SU-DHL-6 (cell line): ENCODE measurements around the gene IL1R1.

Source experiments
- H2AFZ ChIP-seq: fragments of 200-600 bp; sonication (generic); 2 replicates; pipeline ENCODE4 v1.6.1; 2014; ENCODE audit warnings: low read depth, mild to moderate bottlenecking, moderate library complexity, mixed read lengths, antibody characterized with exemption, low read length; ENCODE audit not compliant: severe bottlenecking
- H3F3A ChIP-seq: fragments of 200-600 bp; shearing (Covaris generic); 2 replicates; pipeline ENCODE4 v1.6.0; 2016; ENCODE audit warnings: antibody characterized with exemption, mild to moderate bottlenecking; ENCODE audit not compliant: insufficient read depth
- H3K27ac ChIP-seq: fragments of 200-600 bp; sonication (generic); 2 replicates; pipeline ENCODE4 v1.5.1; 2016; ENCODE audit warnings: low read depth, mild to moderate bottlenecking, low read length, moderate library complexity, mixed read lengths
- H3K27me3 ChIP-seq: fragments of 200-600 bp; sonication (generic), shearing (Covaris generic); 2 replicates; pipeline ENCODE4 v1.6.0; 2014; ENCODE audit warnings: mild to moderate bottlenecking, low read length
- H3K36me3 ChIP-seq: fragments of 200-600 bp; sonication (generic); 2 replicates; pipeline ENCODE4 v1.6.1; 2014; ENCODE audit warnings: mild to moderate bottlenecking, low read length, mixed read lengths
- H3K4me2 ChIP-seq: fragments of 300-600, 200-600 bp; shearing (Covaris generic), sonication (generic); 2 replicates; pipeline ENCODE4 v1.6.0; 2014; ENCODE audit warnings: low read length, low read depth, mild to moderate bottlenecking; ENCODE audit not compliant: poor library complexity, severe bottlenecking
- H3K4me3 ChIP-seq: fragments of 200-600 bp; sonication (generic); 2 replicates; pipeline ENCODE4 v1.5.1; 2014; ENCODE audit warnings: antibody characterized with exemption, low read length, mild to moderate bottlenecking, mixed read lengths; ENCODE audit not compliant: insufficient read depth, poor library complexity, severe bottlenecking
- H3K79me2 ChIP-seq: fragments of 200-600 bp; sonication (generic); 2 replicates; pipeline ENCODE4 v1.6.1; 2014; ENCODE audit warnings: mild to moderate bottlenecking, low read length, moderate library complexity; ENCODE audit not compliant: insufficient read depth
- H3K9ac ChIP-seq: fragments of 200-600 bp; sonication (generic); 2 replicates; pipeline ENCODE4 v1.7.0; 2014; ENCODE audit warnings: mild to moderate bottlenecking, low read length
- H3K9me2 ChIP-seq: fragments of 200-600 bp; sonication (generic); replicated peaks from 2 replicates; pipeline ENCODE4 v1.6.1; 2014; ENCODE audit warnings: low read length; ENCODE audit not compliant: insufficient read depth
- H3K9me3 ChIP-seq: fragments of 200-600 bp; sonication (generic); 2 replicates; pipeline ENCODE4 v1.6.1; 2014; ENCODE audit warnings: low read length, mixed read lengths; ENCODE audit not compliant: insufficient read depth
- H4K20me1 ChIP-seq: fragments of 200-600 bp; sonication (generic); 2 replicates; pipeline ENCODE4 v1.6.1; 2014; ENCODE audit warnings: low read depth, mild to moderate bottlenecking, antibody characterized with exemption, low read length, moderate library complexity, mixed read lengths
- EZH2phosphoT487 ChIP-seq: fragments of 200-600 bp; sonication (generic), shearing (Covaris generic); conservative IDR thresholded peaks from 2 replicates; pipeline ENCODE4 v1.6.1; 2018; ENCODE audit warnings: mild to moderate bottlenecking, antibody characterized with exemption, low read length, moderate library complexity, mixed read lengths
- TF ChIP-seq, protein P1 (sequence below): fragments of 200-600 bp; sonication (generic); IDR thresholded peaks from one replicate; pipeline ENCODE4 v1.5.1; 2017; ENCODE audit warnings: antibody characterized with exemption, mild to moderate bottlenecking, low read length, moderate library complexity; ENCODE audit not compliant: insufficient read depth, poor library complexity, severe bottlenecking

The IL1R1 gene

GRCh38 chr2:102138331-102138730 lies 4.2 kb upstream of the IL1R1 start:
- H3K36me3 ChIP-seq: no peaks in the 10 kb centered on the region
- no peak overlapping the region for H3K27ac ChIP-seq
- no peaks in the 10 kb centered on the region for H3K9me3 ChIP-seq
- no peak overlapping the region for H3K9ac ChIP-seq
- no peak overlapping the region for H2AFZ ChIP-seq
- H3K9me2 ChIP-seq: no peaks in the 10 kb centered on the region
- no peaks in the 10 kb centered on the region for H4K20me1 ChIP-seq
- no peaks in the 10 kb centered on the region for H3F3A ChIP-seq
- no peak overlapping the region for H3K4me2 ChIP-seq
- no peaks in the 10 kb centered on the region for H3K79me2 ChIP-seq
- TF ChIP-seq, protein P1, sequence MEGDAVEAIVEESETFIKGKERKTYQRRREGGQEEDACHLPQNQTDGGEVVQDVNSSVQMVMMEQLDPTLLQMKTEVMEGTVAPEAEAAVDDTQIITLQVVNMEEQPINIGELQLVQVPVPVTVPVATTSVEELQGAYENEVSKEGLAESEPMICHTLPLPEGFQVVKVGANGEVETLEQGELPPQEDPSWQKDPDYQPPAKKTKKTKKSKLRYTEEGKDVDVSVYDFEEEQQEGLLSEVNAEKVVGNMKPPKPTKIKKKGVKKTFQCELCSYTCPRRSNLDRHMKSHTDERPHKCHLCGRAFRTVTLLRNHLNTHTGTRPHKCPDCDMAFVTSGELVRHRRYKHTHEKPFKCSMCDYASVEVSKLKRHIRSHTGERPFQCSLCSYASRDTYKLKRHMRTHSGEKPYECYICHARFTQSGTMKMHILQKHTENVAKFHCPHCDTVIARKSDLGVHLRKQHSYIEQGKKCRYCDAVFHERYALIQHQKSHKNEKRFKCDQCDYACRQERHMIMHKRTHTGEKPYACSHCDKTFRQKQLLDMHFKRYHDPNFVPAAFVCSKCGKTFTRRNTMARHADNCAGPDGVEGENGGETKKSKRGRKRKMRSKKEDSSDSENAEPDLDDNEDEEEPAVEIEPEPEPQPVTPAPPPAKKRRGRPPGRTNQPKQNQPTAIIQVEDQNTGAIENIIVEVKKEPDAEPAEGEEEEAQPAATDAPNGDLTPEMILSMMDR: no peak
- no peak for TF ChIP-seq EZH2phosphoT487
- no peak overlapping the region for H3K4me3 ChIP-seq
- H3K27me3 ChIP-seq: no peaks in the 10 kb centered on the region

GRCh38 chr2:102139851-102140250 lies 2.7 kb upstream of the IL1R1 start:
- Histone ChIP-seq H3K4me3 (no peak overlapping the region), H3F3A (no peaks in the 10 kb centered on the region), H3K9ac (no peak overlapping the region), H2AFZ (no peak overlapping the region), H3K9me2 (no peaks in the 10 kb centered on the region), H3K79me2 (no peaks in the 10 kb centered on the region), H3K27ac (no peak overlapping the region), H4K20me1 (no peaks in the 10 kb centered on the region), H3K9me3 (no peaks in the 10 kb centered on the region), H3K4me2 (no peak overlapping the region), H3K27me3 (no peaks in the 10 kb centered on the region), H3K36me3 (no peaks in the 10 kb centered on the region)
- no peak for TF ChIP-seq EZH2phosphoT487
- TF ChIP-seq, protein P1: no peak

GRCh38 chr2:102140377-102140776 lies 2.2 kb upstream of the IL1R1 start:
- Histone ChIP-seq H4K20me1 (no peaks in the 10 kb centered on the region), H3K27ac (no peak overlapping the region), H3K27me3 (no peaks in the 10 kb centered on the region), H3F3A (no peaks in the 10 kb centered on the region), H3K9ac (no peak overlapping the region), H3K9me3 (no peaks in the 10 kb centered on the region; the same call in 1 of the 2 replicates), H2AFZ (no peak overlapping the region), H3K79me2 (no peaks in the 10 kb centered on the region), H3K36me3 (no peaks in the 10 kb centered on the region), H3K4me3 (no peak overlapping the region), H3K9me2 (no peaks in the 10 kb centered on the region), H3K4me2 (no peak overlapping the region)
- TF ChIP-seq, protein P1: no peak
- TF ChIP-seq EZH2phosphoT487: no peak
